IPS-NIHi11 (cell line): ENCODE measurements around the gene GZMM.

ENCODE experiments used
- DNase-seq: peaks from one replicate; pipeline ENCODE4 v3.0.0; 2012; ENCODE audit warnings: mixed read lengths, low spot score

Gene GZMM

DNA sequence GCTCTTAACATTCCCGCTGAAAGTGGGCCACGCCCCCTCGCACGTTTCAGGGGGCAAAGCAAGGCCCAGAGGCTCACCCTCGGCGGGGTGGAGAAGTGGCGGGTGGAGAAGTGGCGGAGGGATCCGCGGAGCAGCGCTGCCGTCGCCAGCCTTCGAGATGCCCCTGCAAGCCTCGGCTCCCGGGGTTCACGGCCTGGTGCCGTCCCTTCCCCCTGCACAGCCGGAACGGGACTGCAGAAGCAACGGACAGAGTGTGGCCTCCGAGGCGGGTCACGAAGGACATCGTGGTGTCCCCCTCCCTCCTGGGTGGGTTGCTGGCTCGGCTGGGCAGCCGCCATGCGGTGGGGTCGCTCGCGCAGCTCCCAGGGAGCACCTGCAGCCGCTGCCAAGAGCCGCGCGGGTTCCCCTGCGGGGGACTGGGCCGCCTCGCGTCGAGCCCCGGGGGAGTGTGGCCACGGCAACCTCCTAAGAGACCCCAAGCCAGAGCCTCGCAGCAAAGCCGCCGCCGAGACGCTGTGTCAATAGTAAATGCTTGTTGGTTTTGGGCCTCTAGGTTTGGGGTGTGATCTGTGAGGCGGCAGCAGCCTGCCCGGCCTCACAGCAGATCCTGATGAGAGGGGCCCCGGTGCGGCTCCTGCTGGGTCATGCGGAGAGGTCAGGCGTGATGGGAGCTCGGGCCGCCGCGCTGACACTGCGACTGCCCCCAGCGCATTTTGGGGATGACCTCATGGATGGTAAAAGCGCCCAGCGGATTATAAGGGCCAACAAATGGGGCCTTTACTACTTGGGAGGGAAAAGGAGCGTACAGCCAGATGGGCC lies 31.1 kb upstream of the GZMM start:
- DNase-seq = no peak

DNA sequence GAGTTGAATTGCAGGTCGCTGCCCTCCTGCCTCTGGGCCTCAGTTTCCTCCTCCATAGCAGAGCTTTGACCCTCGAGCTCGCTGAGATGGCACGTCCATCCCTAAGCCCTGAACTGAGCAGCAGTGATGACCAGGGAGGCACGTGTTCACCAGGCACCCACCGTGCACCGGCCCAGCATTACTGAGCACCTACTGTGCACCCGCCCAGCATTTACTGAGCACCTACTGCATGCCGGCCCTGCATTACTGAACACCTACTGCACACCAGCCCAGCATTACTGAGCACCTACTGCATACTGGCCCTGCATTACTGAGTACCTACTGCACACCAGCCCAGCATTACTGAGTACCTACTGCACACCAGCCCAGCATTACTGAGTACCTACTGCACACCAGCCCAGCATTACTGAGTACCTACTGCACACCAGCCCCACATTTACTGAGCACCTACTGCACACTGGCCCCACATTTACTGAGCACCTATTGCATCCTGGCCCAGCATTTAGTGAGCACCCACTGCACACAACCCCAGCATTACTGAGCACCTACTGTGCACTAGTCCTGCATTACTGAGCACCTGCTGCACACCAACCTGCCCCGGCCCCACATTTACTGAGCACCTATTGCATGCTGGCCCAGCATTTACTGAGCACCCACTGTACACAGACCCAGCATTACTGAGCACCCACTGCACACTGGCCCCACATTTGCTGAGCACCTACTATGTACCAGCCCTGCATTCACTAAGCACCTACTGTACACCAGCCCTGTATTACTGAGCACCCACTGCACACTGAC lies 30.3 kb upstream of the GZMM start:
- no peak for DNase-seq

DNA sequence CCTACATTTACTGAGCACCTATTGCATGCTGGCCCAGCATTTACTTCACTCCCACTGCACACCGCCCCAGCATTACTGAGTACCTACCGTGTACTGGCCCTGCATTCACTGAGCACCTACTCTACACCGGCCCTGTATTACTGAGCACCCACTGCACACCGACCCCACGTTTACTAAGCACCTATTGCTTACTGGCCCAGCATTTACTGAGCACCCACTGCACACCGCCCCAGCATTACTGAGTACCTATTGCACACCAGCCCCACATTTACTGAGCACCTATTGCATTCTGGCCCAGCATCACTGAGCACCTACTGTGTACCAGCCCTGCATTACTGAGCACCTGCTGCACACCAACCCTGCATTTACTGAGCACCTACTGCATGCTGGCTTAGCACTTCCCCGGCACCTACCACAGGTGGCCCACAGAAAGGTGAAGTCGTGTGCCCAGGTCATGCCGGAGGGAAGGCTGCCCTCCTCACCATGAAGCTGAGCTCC lies 29.6 kb upstream of the GZMM start:
- no peak for DNase-seq

DNA sequence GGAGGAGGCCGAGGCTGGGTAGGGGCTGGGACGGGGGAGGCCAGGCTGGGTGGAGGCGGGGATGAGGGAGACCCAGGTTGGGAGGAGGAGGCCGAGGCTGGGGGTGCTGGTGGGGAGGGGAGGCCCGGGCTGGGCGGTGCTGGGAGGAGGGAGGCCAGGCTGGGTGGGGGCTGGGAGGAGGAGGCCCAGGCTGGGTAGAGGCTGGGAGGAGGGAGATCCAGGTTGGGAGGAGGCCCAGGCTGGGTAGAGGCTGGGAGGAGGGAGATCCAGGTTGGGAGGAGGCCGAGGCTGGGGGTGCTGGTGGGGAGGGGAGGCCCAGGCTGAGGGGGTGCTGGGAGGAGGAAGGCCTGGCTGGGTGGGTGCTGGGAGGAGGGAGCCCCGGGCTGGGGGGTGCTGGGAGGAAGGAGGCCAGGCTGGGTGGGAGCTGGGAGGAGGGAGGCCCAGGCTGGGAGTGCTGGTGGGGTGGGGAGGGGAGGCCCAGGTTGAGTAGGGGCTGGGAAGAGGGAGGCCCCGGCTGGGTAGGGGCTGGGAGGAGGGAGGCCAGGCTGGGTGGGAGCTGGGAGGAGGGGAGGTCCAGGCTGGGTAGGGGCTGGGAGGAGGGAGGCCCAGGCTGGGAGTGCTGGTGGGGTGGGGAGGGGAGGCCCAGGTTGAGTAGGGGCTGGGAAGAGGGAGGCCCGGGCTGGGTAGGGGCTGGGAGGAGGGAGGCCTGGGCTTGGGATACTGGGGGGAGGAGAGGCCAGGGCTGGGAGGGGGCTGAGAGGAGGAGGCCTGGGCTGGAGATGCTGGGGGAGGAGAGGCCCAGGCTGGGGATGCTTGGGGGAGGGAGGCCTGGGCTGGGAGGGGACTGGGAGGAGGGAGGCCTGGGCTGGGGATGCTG lies 25.9 kb upstream of the GZMM start:
- DNase-seq = peak; percentile 36

DNA sequence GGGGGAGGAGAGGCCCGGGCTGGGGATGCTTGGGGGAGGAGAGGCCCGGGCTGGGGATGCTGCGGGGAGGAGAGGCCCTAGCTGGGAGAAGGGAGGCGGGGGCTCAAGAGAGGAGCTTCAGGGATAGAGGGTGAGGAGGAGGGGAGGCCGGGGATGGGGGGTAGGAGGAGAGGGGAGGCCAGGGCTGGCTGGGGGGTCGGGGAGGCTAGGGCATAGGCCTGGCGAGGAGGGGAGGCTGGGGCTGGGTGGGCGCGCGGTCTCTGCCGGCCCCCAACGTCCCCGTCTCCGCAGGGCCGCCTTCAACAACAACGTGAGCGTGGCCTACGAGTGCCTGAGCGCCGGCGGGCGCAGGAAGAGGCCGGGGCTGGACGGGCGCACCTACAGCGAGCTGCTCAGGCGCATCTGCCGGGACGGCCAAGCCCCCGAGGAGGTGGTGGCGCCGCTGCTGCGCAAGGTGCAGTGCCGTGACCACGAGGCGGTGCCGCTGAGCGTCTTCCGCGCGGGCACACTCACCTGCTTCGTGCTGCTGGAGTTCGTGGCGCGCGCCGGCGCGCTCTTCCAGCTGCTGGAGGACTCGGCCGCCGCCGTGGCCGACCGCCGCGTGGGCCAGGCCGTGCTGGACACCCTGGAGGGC lies 25.1 kb upstream of the GZMM start:
- no peak for DNase-seq

DNA sequence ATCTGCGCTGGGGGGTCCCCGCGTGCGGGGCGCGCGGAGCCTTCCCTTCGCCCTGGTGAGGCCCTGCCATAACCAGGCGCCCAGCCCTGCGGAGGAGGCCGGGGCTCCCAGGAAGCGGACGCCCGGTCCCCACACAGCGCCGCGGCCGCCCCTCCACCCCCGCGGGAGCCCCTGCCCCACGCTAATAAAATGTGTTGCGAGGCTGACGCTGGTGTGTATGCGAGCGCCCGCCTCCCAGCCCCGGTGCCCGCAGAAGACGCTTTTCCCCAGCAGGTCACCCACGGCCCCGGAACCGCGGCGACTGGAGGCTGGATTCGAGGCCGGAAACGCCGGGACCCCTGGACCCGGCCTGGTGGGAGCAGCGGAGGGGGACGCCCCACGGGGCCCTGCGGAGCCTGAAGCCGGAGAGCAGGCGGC lies 24.4 kb upstream of the GZMM start:
- no peak for DNase-seq

DNA sequence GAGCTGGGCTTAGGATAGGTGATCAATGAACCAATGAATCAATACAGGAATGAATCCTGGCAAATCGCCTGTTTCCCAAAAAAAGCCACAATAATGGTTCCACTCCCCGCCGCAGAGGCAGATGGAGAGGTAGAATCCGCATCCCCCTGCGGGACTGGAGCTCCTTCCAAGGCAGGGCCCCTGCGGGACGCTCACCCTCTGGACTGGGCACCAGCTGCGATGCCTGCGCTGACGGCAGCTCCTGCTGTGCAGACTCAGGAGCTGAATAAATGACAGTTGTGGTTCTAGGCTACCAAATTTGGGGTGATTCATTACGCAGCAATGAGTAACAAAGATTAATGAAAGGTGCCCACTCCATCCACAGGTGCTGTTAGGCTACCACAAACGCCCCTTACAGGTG lies 21.1 kb upstream of the GZMM start:
- no peak for DNase-seq

DNA sequence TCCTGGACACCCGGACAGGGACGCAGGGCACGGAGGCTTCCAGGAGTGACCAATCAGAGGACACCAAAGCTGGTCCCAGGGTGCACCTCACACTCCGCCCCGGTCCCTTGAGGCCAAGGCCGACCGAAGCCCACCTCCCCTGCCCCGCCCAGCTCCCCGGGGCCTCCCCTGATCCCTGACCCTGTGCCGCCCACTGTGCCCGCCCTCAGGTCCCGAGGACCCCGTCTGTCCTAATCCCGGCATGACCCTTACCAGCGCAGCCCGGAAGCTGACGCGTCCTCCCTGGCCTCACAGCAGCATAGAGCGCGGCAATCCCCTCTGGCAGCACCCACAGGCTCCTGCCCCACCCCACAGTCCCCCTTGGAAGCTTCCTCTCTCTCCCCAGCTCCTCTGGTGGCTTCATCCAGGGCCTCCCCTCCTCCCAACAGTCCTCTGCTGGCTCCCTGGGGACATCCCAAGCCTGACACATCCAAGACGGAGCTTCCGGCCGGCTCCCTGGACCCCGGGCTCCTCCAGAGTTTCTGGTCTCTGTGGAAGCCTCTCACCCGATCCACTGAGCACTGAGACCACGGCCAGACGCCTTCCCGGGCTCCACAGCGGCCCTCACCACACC lies 19.7 kb upstream of the GZMM start:
- DNase-seq = no peak

DNA sequence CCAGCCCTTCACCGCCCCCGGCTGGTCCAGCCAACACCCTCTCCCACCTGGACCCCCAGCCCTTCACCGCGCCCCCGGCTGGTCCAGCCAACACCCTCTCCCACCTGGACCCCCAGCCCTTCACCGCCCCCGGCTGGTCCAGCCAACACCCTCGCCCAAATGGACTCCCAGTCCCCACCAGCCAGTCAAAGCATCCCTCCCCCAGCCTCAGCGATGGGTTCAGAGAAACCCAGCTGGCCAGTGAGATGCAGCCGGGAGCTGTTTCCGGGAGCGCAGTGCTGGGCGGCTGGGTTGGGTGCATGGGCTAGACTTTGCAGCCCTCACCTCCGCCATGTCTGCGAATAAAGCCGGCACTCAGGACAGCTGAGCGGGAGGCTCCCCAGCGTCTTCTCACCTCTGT lies 18.8 kb upstream of the GZMM start:
- peak; percentile 37 for DNase-seq

DNA sequence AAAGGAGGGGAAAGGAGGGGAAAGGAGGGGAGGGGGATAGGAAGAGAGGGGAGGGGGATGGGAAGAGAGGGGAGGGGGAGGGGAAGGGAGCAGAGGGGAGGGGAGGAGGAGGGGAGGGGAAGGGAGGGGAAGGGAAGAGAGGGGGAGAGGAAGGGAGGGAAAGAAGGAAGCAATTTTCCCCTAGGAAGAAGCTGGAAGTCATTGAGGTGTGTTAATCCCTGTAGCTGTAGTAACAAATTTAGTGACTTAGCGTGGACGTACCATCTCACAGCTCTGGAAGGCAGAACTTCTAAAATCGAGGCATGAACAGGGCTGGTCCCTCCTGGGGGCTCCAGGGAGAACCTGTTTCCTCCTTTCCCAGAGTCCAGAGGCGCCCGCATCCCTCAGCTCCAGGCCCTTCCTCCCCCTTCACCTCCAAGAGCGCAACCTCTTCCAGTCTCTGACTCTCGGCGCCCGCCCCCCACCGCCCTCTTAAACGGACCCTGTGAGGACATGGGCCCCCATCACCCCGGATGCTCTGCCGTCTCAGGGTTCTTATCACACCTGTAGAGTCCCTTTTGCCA lies 17.9 kb upstream of the GZMM start:
- DNase-seq = no peak

DNA sequence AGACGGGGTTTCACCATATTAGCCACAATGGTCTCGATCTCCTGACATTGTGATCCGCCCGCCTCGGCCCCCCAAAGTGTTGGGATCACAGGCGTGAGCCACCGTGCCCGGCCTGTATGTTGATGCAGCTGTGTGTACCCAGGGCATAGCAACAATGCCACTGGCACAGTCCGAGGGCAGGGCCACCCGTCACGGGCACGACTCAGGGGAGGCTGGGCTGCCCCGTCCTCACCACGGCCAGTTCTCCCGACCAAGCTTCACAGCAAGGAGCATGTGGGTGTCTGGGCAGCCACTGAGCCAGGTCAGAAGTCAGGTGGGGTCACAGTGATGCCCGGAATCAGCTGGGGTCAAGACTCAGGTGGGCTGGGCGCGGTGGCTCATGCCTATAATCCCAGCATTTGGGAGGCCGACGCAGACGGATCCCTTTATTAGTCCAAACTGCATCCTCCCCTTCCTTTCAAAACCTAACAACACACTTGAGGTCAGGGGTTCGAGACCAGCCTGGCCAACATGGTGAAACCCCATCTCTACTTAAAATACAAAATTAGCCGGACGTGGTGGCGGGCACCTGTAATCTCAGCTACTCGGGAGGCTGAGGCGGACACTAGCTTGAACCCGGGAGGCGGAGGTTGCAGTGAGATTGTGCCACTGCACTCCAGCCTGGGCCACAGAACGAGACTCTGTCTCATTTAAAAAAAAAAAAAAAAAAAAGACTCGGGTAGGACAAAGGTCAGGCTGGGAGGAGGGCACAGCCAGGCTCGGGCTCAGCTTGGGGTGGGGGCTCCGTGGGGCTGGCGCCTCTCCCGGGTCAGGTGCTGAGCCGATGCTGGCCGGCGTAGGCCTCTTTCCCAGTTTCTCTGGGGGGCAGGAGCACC lies 13.5 kb upstream of the GZMM start:
- DNase-seq = no peak

DNA sequence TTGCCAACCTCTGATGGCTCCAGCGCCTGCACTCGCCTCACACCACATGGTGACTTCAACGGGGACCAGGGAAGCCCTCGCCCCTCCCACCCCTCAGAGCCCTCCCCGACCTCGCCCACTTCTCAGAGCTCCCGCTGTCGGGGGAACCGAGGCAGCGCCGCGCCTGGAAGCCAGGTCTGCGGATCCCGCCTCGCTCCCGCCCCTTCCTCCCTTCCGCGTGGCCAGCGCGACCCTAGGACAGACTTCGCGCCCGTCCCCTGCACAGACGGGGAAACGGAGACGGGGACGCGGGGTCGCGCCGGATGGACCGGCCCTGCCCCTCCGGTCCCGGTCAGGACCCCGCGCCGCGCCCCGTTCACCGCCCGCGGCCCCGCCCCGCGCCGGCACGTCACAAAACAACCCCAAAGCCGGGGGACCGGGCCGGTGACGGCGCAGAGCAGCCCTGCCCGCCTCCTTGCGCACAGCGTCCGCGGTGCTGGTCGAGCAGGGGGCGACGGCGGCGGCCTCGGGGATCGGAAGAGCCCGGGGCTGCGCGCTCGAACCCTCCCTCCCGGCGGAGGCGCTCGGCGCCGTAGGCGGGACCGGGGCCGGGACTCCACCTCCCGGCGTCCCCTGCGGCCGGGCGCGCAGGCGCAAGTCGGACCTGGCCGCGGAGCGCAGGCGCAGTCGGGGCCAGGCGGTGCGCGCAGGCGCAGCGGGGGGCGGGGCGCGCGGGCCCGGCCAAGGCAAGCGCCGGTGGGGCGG lies 12.7 kb upstream of the GZMM start:
- peak; percentile 99 for DNase-seq

DNA sequence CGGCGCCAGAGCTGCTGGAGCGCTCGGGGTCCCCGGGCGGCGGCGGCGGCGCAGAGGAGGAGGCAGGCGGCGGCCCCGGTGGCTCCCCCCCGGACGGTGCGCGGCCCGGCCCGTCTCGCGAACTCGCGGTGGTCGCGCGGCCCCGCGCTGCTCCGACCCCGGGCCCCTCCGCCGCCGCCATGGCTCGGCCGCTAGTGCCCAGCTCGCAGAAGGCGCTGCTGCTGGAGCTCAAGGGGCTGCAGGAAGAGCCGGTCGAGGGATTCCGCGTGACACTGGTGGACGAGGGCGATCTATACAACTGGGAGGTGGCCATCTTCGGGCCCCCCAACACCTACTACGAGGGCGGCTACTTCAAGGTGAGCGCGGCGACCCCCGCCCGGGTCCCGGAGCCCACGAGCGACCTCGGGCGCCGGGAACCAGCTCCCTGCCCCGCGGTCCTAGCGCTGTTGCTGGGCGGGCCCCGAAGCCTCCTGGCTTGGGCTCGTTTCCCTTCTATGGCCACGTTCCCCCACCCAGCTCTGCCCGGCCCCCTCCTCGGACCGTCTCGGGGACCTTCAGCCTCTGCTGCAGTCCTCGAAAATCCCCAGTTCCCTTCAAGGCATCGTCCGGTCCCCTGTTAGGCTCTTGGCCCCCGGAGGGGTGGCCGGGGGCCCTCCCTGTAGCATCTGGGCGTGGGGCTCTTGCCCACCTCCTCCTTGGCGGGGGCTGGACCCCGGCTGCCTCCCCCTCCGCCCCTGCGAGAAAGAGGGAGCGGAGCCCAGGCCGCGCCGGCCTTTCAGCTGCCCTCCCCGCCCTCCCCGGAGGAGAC lies 11.9 kb upstream of the GZMM start, which contains the start of gene CDC34:
CDC34 (plus strand) TSS at position 8 of the 808 bp plus-strand sequence; CDS start at position 180, 172 bp downstream.
- no peak for DNase-seq

DNA sequence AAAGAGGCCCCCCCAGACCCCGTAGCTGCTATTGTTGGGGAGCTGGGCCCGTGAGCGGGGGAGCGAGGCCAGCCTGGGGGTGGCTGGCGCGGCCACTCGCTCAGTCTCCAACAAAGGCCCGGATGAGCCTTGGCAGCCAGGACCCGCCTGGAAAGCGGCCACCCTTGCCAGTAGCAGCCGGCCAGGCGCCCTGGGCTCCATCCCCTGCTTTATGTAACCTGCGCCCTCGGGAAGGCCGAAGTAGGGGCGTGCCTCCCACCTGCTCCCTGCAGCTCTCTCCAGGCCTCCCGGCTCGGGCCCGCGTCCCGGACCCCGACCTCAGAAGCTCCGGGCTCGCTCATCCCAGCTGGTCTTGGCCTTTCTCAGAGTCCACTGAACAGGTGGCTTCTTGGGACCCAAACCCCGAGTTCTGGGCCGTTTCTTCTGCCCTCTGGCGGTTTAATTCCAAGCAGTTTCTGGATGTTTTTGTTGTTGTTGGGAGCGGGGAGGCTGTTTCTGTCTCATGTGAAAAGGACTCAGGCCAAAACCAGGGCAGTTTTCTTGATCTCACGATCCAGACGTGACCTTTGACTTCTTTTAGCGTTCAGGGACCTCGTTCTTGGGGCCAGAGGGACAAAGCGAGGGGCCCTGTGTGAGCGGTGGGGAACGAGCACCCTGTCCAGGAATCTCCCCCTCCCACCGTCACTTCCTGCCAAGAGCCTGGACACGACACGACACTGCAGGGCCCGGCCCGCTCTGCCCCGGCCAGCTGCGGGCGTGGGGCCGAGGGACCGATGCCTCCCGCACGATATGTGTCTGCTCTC lies 11.1 kb upstream of the GZMM start:
- no peak for DNase-seq

DNA sequence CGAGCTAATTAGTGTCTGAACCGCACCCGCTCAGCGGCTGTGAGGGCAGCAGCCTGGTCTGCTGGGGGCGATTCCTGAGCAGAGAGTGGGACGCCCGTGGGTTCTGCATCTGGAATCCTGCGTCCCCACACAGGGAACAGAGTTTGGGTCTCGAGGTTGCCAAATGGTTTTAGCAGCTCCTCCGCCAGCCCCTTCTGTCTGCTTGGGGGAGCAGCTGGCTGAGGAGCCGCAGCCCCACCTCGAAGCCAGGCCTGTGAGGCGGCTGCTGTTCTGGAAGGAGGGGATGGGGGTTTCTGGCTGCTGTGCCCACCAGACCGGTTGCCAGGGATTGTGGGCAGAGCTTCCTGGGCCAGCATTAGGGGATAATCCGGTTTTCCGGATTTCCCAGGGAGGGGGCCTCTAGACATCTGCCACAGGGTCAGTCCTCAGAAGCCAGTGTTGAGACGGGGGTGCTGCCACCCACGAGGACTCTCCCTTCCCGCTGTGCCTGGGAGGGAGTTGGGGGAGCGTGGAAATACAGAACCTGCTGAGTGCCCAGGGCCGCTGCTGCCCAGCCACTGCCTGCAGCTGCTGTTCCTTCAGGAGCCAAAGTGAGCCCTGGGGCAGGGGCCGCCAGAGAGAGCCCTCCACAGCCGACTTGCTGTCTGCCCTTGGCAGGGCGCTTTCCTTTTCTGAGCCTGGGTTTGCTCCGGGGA lies 10.3 kb upstream of the GZMM start:
- DNase-seq = no peak

DNA sequence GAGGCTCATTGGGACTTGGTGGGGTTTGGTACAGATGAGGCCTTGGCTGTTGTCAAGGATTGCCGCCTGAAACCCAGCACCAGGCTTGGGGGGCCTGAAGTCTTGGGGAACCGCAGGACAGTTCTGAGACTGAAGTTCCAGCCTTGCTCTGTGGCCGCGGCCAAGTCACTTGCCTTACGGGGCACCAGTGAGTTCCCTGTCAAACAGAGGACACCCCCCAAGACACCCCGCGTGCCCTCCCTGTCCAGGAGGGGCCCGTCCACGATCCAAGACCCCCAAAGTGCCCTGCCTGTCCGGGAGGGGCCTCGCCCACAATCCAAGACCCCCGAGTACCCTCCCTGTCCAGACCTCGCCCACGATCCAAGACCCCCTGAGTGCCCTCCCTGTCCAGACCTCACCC lies 9.8 kb upstream of the GZMM start:
- no peak for DNase-seq
